ENCODE results near the gene TRPV3. TPM values are rescaled to one million over a fixed set of nuclear protein-coding genes. Genes with fewer than 3 reads are reported as not detected.

Gene TRPV3
- polyA plus RNA-seq, 4 donors: 1.1 to 20.1 (median 7.4) TPM

GRCh38 chr17:3594976-3595375, 37.4 kb upstream of the TRPV3 start:
- 80 to 90% (median 86%) methylated on average over 15 of the region's 15 CpGs for WGBS, 3 donors
- H3K9me3 ChIP-seq (ENCODE audit: control insufficient read depth in 2 of 2, insufficient read depth in 1 of 2, low read depth in 1 of 2, low read length in 1 of 2): no peaks in the 10 kb centered on the region
- H3K27ac ChIP-seq (ENCODE audit: low read depth in 1 of 3, low read length in 2 of 3): no peak overlapping the region
- H3K4me3 ChIP-seq (ENCODE audit: low read depth in 1 of 3, low read length in 3 of 3): no peak overlapping the region
- DNase-seq: no peak
- H3K27me3 ChIP-seq (ENCODE audit: control insufficient read depth in 3 of 3, insufficient read depth in 3 of 3, low read length in 3 of 3): no peaks in the 10 kb centered on the region
- H3K4me1 ChIP-seq (ENCODE audit: control insufficient read depth in 3 of 3, insufficient read depth in 2 of 3, low read depth in 1 of 3, low read length in 2 of 3): no peaks in the 10 kb centered on the region
- H3K36me3 ChIP-seq (ENCODE audit: control insufficient read depth in 3 of 3, insufficient read depth in 2 of 3, low read depth in 1 of 3, low read length in 3 of 3): peaks cover 0 to 74% (median 15%) of the 10 kb centered on the region in 3 donors
- FAIRE-seq: no peak

- Histone ChIP-seq H3K27ac (ENCODE audit: low read depth in 1 of 3, low read length in 2 of 3) (no peak overlapping the region), H3K27me3 (ENCODE audit: control insufficient read depth in 3 of 3, insufficient read depth in 3 of 3, low read length in 3 of 3) (no peaks in the 10 kb centered on the region), H3K4me3 (ENCODE audit: low read depth in 1 of 3, low read length in 3 of 3) (no peak overlapping the region), H3K9me3 (ENCODE audit: control insufficient read depth in 2 of 2, insufficient read depth in 1 of 2, low read depth in 1 of 2, low read length in 1 of 2) (no peaks in the 10 kb centered on the region), H3K36me3 (ENCODE audit: control insufficient read depth in 3 of 3, insufficient read depth in 2 of 3, low read depth in 1 of 3, low read length in 3 of 3) (peaks cover 0 to 79% (median 23%) of the 10 kb centered on the region in 3 donors), H3K4me1 (ENCODE audit: control insufficient read depth in 3 of 3, insufficient read depth in 2 of 3, low read depth in 1 of 3, low read length in 2 of 3) (no peaks in the 10 kb centered on the region)
- FAIRE-seq (no peak), DNase-seq (no peak)
- 68 to 85% (median 84%) methylated on average over 11 of the region's 11 CpGs for WGBS, 3 donors
Measured at GRCh38 chr17:3594051-3594800, 36.6 kb upstream of the TRPV3 start.

GRCh38 chr17:3593384-3593783, 35.8 kb upstream of the TRPV3 start:
- no peak overlapping the region for H3K27ac ChIP-seq (ENCODE audit: low read depth in 1 of 3, low read length in 2 of 3)
- no peaks in the 10 kb centered on the region for H3K27me3 ChIP-seq (ENCODE audit: control insufficient read depth in 3 of 3, insufficient read depth in 3 of 3, low read length in 3 of 3)
- H3K36me3 ChIP-seq (ENCODE audit: control insufficient read depth in 3 of 3, insufficient read depth in 2 of 3, low read depth in 1 of 3, low read length in 3 of 3): peaks cover 5 to 85% (median 23%) of the 10 kb centered on the region in 3 donors
- H3K9me3 ChIP-seq (ENCODE audit: control insufficient read depth in 2 of 2, insufficient read depth in 1 of 2, low read depth in 1 of 2, low read length in 1 of 2): no peaks in the 10 kb centered on the region
- H3K4me3 ChIP-seq (ENCODE audit: low read depth in 1 of 3, low read length in 3 of 3): no peak overlapping the region
- no peaks in the 10 kb centered on the region for H3K4me1 ChIP-seq (ENCODE audit: control insufficient read depth in 3 of 3, insufficient read depth in 2 of 3, low read depth in 1 of 3, low read length in 2 of 3)
- FAIRE-seq (no peak), DNase-seq (no peak)
- 94 to 95% (median 95%) methylated on average over 5 of the region's 5 CpGs for WGBS, 3 donors

- H3K4me1 ChIP-seq (ENCODE audit: control insufficient read depth in 3 of 3, insufficient read depth in 2 of 3, low read depth in 1 of 3, low read length in 2 of 3): no peaks in the 10 kb centered on the region
- WGBS, 3 donors: 90 to 95% (median 90%) methylated on average over 12 to 15 of the region's 15 CpGs
- H3K27ac ChIP-seq (ENCODE audit: low read depth in 1 of 3, low read length in 2 of 3): no peak overlapping the region
- no peak overlapping the region for H3K4me3 ChIP-seq (ENCODE audit: low read depth in 1 of 3, low read length in 3 of 3)
- no peak for DNase-seq
- H3K9me3 ChIP-seq (ENCODE audit: control insufficient read depth in 2 of 2, insufficient read depth in 1 of 2, low read depth in 1 of 2, low read length in 1 of 2): no peaks in the 10 kb centered on the region
- peaks cover 5 to 85% (median 23%) of the 10 kb centered on the region in 3 donors for H3K36me3 ChIP-seq (ENCODE audit: control insufficient read depth in 3 of 3, insufficient read depth in 2 of 3, low read depth in 1 of 3, low read length in 3 of 3)
- no peak for FAIRE-seq
- H3K27me3 ChIP-seq (ENCODE audit: control insufficient read depth in 3 of 3, insufficient read depth in 3 of 3, low read length in 3 of 3): no peaks in the 10 kb centered on the region
Measured at GRCh38 chr17:3592216-3592860, 34.7 kb upstream of the TRPV3 start.

- no peak overlapping the region for H3K27ac ChIP-seq (ENCODE audit: low read depth in 1 of 3, low read length in 2 of 3)
- FAIRE-seq (no peak), DNase-seq (no peak)
- no peaks in the 10 kb centered on the region for H3K9me3 ChIP-seq (ENCODE audit: control insufficient read depth in 2 of 2, insufficient read depth in 1 of 2, low read depth in 1 of 2, low read length in 1 of 2)
- H3K36me3 ChIP-seq (ENCODE audit: control insufficient read depth in 3 of 3, insufficient read depth in 2 of 3, low read depth in 1 of 3, low read length in 3 of 3): peaks cover 5 to 86% (median 26%) of the 10 kb centered on the region in 3 donors
- no peaks in the 10 kb centered on the region for H3K27me3 ChIP-seq (ENCODE audit: control insufficient read depth in 3 of 3, insufficient read depth in 3 of 3, low read length in 3 of 3)
- H3K4me1 ChIP-seq (ENCODE audit: control insufficient read depth in 3 of 3, insufficient read depth in 2 of 3, low read depth in 1 of 3, low read length in 2 of 3): no peaks in the 10 kb centered on the region
- WGBS, 3 donors: 92 to 94% (median 93%) methylated on average over 14 to 15 of the region's 15 CpGs
- H3K4me3 ChIP-seq (ENCODE audit: low read depth in 1 of 3, low read length in 3 of 3): no peak overlapping the region
Measured at GRCh38 chr17:3590768-3591167, 33.2 kb upstream of the TRPV3 start.

GRCh38 chr17:3590231-3590630, 32.6 kb upstream of the TRPV3 start:
- Histone ChIP-seq H3K4me1 (ENCODE audit: control insufficient read depth in 3 of 3, insufficient read depth in 2 of 3, low read depth in 1 of 3, low read length in 2 of 3) (no peaks in the 10 kb centered on the region), H3K4me3 (ENCODE audit: low read depth in 1 of 3, low read length in 3 of 3) (no peak overlapping the region), H3K9me3 (ENCODE audit: control insufficient read depth in 2 of 2, insufficient read depth in 1 of 2, low read depth in 1 of 2, low read length in 1 of 2) (no peaks in the 10 kb centered on the region), H3K27me3 (ENCODE audit: control insufficient read depth in 3 of 3, insufficient read depth in 3 of 3, low read length in 3 of 3) (no peaks in the 10 kb centered on the region), H3K36me3 (ENCODE audit: control insufficient read depth in 3 of 3, insufficient read depth in 2 of 3, low read depth in 1 of 3, low read length in 3 of 3) (peaks cover 5 to 87% (median 30%) of the 10 kb centered on the region in 3 donors), H3K27ac (ENCODE audit: low read depth in 1 of 3, low read length in 2 of 3) (no peak overlapping the region)
- no peak for FAIRE-seq
- DNase-seq: no peak
- WGBS, 3 donors: 90 to 95% (median 94%) methylated on average over 15 of the region's 15 CpGs

GRCh38 chr17:3589784-3590183, 32.2 kb upstream of the TRPV3 start:
- FAIRE-seq (no peak), DNase-seq (no peak)
- 96 to 98% (median 97%) methylated on average over 22 of the region's 22 CpGs for WGBS, 3 donors
- Histone ChIP-seq H3K27ac (ENCODE audit: low read depth in 1 of 3, low read length in 2 of 3) (no peak overlapping the region), H3K4me1 (ENCODE audit: control insufficient read depth in 3 of 3, insufficient read depth in 2 of 3, low read depth in 1 of 3, low read length in 2 of 3) (no peaks in the 10 kb centered on the region), H3K36me3 (ENCODE audit: control insufficient read depth in 3 of 3, insufficient read depth in 2 of 3, low read depth in 1 of 3, low read length in 3 of 3) (peaks cover 5 to 87% (median 30%) of the 10 kb centered on the region in 3 donors), H3K27me3 (ENCODE audit: control insufficient read depth in 3 of 3, insufficient read depth in 3 of 3, low read length in 3 of 3) (no peaks in the 10 kb centered on the region), H3K9me3 (ENCODE audit: control insufficient read depth in 2 of 2, insufficient read depth in 1 of 2, low read depth in 1 of 2, low read length in 1 of 2) (no peaks in the 10 kb centered on the region), H3K4me3 (ENCODE audit: low read depth in 1 of 3, low read length in 3 of 3) (no peak overlapping the region)

GRCh38 chr17:3585826-3586225, 28.2 kb upstream of the TRPV3 start:
- FAIRE-seq (no peak), DNase-seq (no peak)
- Histone ChIP-seq H3K9me3 (ENCODE audit: control insufficient read depth in 2 of 2, insufficient read depth in 1 of 2, low read depth in 1 of 2, low read length in 1 of 2) (no peaks in the 10 kb centered on the region), H3K4me1 (ENCODE audit: control insufficient read depth in 3 of 3, insufficient read depth in 2 of 3, low read depth in 1 of 3, low read length in 2 of 3) (no peaks in the 10 kb centered on the region), H3K27ac (ENCODE audit: low read depth in 1 of 3, low read length in 2 of 3) (no peak overlapping the region), H3K4me3 (ENCODE audit: low read depth in 1 of 3, low read length in 3 of 3) (no peak overlapping the region), H3K36me3 (ENCODE audit: control insufficient read depth in 3 of 3, insufficient read depth in 2 of 3, low read depth in 1 of 3, low read length in 3 of 3) (peaks cover 5 to 79% (median 25%) of the 10 kb centered on the region in 3 donors), H3K27me3 (ENCODE audit: control insufficient read depth in 3 of 3, insufficient read depth in 3 of 3, low read length in 3 of 3) (no peaks in the 10 kb centered on the region)
- 91 to 95% (median 94%) methylated on average over 17 of the region's 17 CpGs for WGBS, 3 donors
